Endodermal cell (in vitro differentiated cells): ENCODE results near the gene RAP1GAP2. TPM values are rescaled to one million over a fixed set of nuclear protein-coding genes. Genes with fewer than 3 reads are reported as not detected.

Source experiments
- DNase-seq: peaks from one replicate; pipeline ENCODE4 v3.0.0-alpha.2; 2017
- H3K27ac ChIP-seq: 2 replicates; pipeline ENCODE4 v1.5.1; 2013; ENCODE audit warnings: mild to moderate bottlenecking, low read depth, low read length, moderate library complexity
- H3K27me3 ChIP-seq: 2 replicates; pipeline ENCODE4 v1.6.1; 2013; ENCODE audit warnings: mild to moderate bottlenecking, low read length, moderate library complexity; ENCODE audit not compliant: insufficient read depth, control insufficient read depth, poor library complexity, severe bottlenecking
- H3K36me3 ChIP-seq: 2 replicates; pipeline ENCODE4 v1.7.0; 2013; ENCODE audit warnings: mild to moderate bottlenecking, low read length, moderate library complexity; ENCODE audit not compliant: control insufficient read depth, insufficient read depth
- H3K4me1 ChIP-seq: one replicate; pipeline ENCODE4 v1.7.0; 2013; ENCODE audit warnings: low read length; ENCODE audit not compliant: control insufficient read depth, insufficient read depth
- H3K4me3 ChIP-seq: 2 replicates; pipeline ENCODE4 v1.5.1; 2013; ENCODE audit warnings: mild to moderate bottlenecking, low read length, moderate library complexity
- H3K9ac ChIP-seq: 2 replicates; pipeline ENCODE4 v1.6.1; 2013; ENCODE audit warnings: mild to moderate bottlenecking, low read length, moderate library complexity; ENCODE audit not compliant: poor library complexity, severe bottlenecking; ENCODE audit errors: extremely low read depth
- H3K9me3 ChIP-seq: 2 replicates; pipeline ENCODE4 v1.6.1; 2013; ENCODE audit warnings: mild to moderate bottlenecking, low read length, moderate library complexity; ENCODE audit not compliant: control insufficient read depth
- H3K27ac Mint-ChIP-seq: 2 replicates; pipeline ENCODE4 v1.8.0; 2020; ENCODE audit warnings: mixed read lengths
- H3K27me3 Mint-ChIP-seq: 2 replicates; pipeline ENCODE4 v1.8.0; 2021; ENCODE audit warnings: mild to moderate bottlenecking, mixed read lengths; ENCODE audit not compliant: insufficient read depth
- H3K36me3 Mint-ChIP-seq: 2 replicates; pipeline ENCODE4 v1.8.0; 2020; ENCODE audit warnings: low read depth, mixed read lengths
- H3K4me1 Mint-ChIP-seq: 2 replicates; pipeline ENCODE4 v1.8.0; 2020; ENCODE audit warnings: mixed read lengths
- H3K4me3 Mint-ChIP-seq: 2 replicates; pipeline ENCODE4 v1.8.0; 2020; ENCODE audit warnings: mild to moderate bottlenecking, moderate library complexity, mixed read lengths
- H3K9me3 Mint-ChIP-seq: 2 replicates; pipeline ENCODE4 v1.8.0; 2020; ENCODE audit warnings: mild to moderate bottlenecking, mixed read lengths
- CTCF ChIP-seq: fragments of 200-600 bp; sonication (generic); conservative IDR thresholded peaks from 2 replicates; pipeline ENCODE4 v1.5.0; 2021; ENCODE audit warnings: antibody characterized with exemption, mild to moderate bottlenecking
- WGBS, 2 experiments: methylation state at CpG; one replicate each; pipeline versions ENCODE4 v1.1.5 to v1.1.7; 2013; ENCODE audit warnings: missing lambda C conversion rate in 2 of 2, mixed read lengths in 1 of 2; ENCODE audit not compliant: insufficient coverage in 1 of 2, insufficient read length in 1 of 2; 5-methylcytosine and 5-hydroxymethylcytosine counted together
- total RNA-seq, 2 donors: library from RNA; stranded (reverse); fragmentation: NEBNext Ultra II Directional in 1 of 2; extraction: Animal tissue kit (Norgen Biotek cat#: 25700) in 1 of 2; gene quantifications; 2 replicates in 1 of 2; 3 replicates in 1 of 2; pipeline ENCODE4 v1.2.1, GENCODE V29; 2021

RAP1GAP2 gene
- total RNA-seq, 2 donors from 2014 or later, result 18.0 to 44.3 TPM

DNA sequence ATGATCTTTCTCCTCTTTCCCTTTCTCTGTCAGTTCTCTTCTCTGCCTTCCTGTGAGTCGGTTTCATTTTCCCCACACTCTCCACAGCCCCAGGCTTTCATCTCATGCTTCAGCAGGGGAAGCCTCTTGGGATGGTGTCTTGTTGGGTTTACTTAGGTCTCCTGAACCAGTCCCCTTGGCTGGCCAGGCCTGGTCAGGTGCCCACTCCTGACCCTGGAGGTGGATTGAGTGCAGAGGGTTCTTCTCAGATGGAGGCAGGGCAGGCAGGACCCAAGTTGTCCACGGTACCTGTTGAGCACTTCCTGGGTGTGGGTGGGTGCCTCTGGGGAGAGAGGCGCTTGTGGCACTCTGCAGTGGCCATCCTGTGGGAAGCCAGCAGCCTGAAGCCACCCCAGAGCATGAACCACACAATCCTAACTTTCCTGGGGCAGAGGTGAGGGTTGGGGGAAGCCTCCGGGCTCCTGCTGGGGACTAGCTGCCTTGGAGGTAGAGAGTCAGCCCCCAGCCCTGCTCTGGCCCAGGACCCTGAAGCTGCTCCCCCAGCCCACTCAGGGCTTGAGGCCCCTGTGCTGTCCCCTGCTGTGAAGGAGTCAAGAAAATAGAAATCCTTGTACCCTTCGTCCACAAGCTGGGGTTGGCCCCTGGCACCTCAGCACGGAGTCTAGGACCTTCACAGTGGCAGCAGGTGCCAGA is 2.0 kb upstream of the RAP1GAP2 start:
- Histone ChIP-seq H3K9ac (no peak overlapping the region), H3K27ac (no peak overlapping the region), H3K4me1 (no peaks in the 10 kb centered on the region), H3K36me3 (no peaks in the 10 kb centered on the region), H3K27me3 (no peaks in the 10 kb centered on the region), H3K9me3 (no peaks in the 10 kb centered on the region), H3K4me3 (no peak overlapping the region)
- no peaks in the 10 kb centered on the region for H3K9me3 Mint-ChIP-seq
- WGBS, 2 experiments, result 83 to 100% methylated on average over 1 to 5 of the region's 6 CpGs
- TF ChIP-seq CTCF, result no peak
- H3K27ac Mint-ChIP-seq, result no peak overlapping the region
- peaks cover 4% of the 10 kb centered on the region for H3K4me1 Mint-ChIP-seq
- DNase-seq, result no peak
- H3K27me3 Mint-ChIP-seq, result no peaks in the 10 kb centered on the region
- no peaks in the 10 kb centered on the region for H3K36me3 Mint-ChIP-seq
- no peak overlapping the region for H3K4me3 Mint-ChIP-seq

- H3K36me3 ChIP-seq, result no peaks in the 10 kb centered on the region
- H3K4me3 ChIP-seq, result no peak overlapping the region
- H3K27ac ChIP-seq, result no peak overlapping the region
- Mint-ChIP-seq H3K9me3 (no peaks in the 10 kb centered on the region), H3K27ac (no peak overlapping the region), H3K4me3 (no peak overlapping the region), H3K36me3 (peaks cover 3% of the 10 kb centered on the region), H3K4me1 (peaks cover 4% of the 10 kb centered on the region), H3K27me3 (no peaks in the 10 kb centered on the region)
- no peak for DNase-seq
- 91 to 93% methylated on average over 19 to 28 of the region's 28 CpGs for WGBS, 2 experiments
- no peak overlapping the region for H3K9ac ChIP-seq
- H3K9me3 ChIP-seq, result no peaks in the 10 kb centered on the region
- no peaks in the 10 kb centered on the region for H3K4me1 ChIP-seq
- TF ChIP-seq CTCF, result no peak
- H3K27me3 ChIP-seq, result no peaks in the 10 kb centered on the region
Measured at GRCh38 chr17:2795441-2796163, 636 bp upstream of the RAP1GAP2 start.

DNA sequence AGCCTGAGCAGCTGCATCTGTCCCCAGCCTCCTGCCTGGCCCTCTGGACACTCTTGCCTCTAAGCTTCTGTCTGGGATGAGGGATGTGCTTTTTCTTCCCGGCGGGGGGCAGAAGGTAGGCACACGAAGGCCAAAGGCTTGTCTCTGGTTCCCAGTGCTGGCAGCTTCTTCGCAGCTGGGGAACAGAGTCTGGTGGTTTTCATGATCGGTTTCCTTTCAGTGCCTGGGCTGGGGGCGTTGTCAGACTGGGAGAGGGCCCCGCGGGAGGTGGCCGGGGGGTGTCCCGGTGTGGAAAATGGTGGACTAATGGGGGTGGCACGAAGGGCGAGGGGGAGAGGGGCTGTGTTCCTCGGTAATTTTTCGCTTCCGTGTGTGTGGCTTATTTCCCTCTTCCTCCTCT is 988 bp downstream of the RAP1GAP2 start:
- Histone ChIP-seq H3K27ac (no peak overlapping the region), H3K4me3 (no peak overlapping the region), H3K9me3 (no peaks in the 10 kb centered on the region), H3K36me3 (no peaks in the 10 kb centered on the region), H3K4me1 (no peaks in the 10 kb centered on the region), H3K27me3 (no peaks in the 10 kb centered on the region), H3K9ac (no peak overlapping the region)
- H3K27me3 Mint-ChIP-seq, result no peaks in the 10 kb centered on the region
- no peak overlapping the region for H3K4me3 Mint-ChIP-seq
- peaks cover 3% of the 10 kb centered on the region for H3K36me3 Mint-ChIP-seq
- no peak overlapping the region for H3K27ac Mint-ChIP-seq
- WGBS, 2 experiments, result 83 to 90% methylated on average over 3 to 15 of the region's 15 CpGs
- no peaks in the 10 kb centered on the region for H3K9me3 Mint-ChIP-seq
- TF ChIP-seq CTCF, result no peak
- DNase-seq, result no peak
- H3K4me1 Mint-ChIP-seq, result peaks cover 4% of the 10 kb centered on the region
